GM21423 (cell line): ENCODE results near the gene PARD3B.

Experiments used
- ATAC-seq: cut with Tn5 transposase; IDR thresholded peaks from one replicate; pipeline ENCODE4 v1.9.1; 2021; ENCODE audit warnings: mild to moderate bottlenecking, moderate library complexity; ENCODE audit not compliant: unreplicated experiment

The PARD3B gene

DNA sequence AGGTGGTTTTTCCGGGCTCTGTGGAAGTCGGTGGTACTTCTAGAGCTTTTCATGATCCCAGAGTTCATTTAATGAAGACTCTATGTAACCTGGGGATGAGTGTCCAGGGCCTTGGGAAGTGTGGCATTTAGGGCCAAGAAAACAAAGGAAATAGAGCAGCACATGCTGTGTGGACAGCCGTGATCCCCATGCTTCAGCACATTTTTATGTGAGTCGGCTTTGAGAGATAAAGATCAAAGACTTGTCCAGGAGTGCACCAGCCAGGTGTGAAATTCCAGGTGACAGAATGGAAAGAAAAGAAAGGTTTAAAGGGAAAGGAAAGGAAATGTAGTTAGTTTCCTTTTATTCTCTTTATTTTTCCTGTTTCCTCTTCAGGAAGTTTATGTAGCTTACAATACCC lies 879.1 kb downstream of the PARD3B start:
- no peak for ATAC-seq

DNA sequence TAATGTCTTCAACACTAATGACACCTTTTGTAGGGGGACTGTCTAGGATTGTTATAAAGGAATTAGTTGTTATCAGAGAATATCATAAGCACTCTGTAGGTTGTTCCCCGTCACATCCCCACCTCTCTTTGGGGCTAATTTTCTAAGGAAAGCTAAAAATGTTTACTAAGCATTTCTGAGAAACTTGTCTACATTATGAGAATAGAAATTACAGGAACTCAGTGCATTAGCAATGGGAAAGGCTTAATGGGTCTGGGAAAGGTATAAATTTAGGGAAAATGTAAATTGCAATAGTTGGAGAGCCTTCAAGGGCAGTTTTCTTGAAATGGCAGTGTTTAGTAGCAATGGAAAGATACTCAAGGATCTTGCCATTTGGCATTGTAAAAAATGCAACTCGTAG lies 879.8 kb downstream of the PARD3B start:
- ATAC-seq = no peak

DNA sequence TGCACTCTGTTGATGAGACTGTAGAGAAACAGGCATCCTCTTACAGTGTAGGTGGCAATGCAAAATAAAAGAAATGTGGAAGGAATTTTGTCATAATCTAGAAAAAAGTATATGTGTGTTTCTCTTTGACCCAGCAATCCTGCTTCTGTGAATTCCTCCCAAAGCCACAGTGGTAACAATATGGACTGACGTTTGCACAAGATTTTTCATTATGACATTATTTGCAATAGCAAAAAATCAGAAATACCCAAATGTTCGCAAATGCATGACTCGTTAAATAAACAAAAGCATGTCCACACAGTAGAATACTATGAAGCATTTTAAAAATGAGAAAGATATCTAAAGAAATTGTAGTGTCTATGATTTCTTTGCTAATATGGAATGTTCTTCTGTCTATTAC lies 881.8 kb downstream of the PARD3B start:
- no peak for ATAC-seq

DNA sequence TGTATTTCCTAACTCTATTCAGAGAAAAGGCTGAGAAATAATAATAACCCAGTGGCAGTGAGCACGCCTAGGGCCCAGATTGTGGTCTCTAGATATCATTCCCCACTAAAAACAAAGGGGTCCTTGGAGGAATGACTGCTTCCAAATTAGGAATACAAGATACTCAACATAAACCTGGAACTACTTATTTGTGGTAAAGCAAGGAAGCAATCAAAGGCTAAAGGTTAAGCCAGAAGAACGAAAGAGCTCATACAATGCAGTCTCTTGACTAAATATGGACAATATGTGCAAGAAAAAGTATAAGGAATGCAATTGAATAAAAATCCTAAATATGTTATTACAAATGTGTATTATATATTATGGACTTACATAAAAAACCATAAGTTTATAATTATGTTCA lies 883.5 kb downstream of the PARD3B start:
- no peak for ATAC-seq

DNA sequence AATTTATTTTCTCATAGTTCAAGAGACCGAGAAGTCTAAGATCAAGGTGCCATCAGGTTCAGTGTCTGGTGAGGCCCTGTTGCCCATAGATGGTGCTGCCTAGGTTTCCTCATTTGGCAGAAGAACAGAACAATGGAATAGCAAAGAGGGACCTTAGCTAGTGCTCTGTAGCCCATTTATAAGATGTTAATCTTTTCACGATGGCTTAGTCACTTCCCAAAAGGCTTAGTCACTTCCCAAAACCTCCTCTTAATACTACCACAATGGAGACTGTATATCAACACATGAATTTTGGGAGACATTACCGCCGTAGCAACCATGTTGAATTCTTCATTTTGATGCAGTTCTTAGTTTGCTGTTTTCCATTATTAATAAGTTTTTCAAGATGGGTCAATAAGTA lies 890.7 kb downstream of the PARD3B start:
- no peak for ATAC-seq

DNA sequence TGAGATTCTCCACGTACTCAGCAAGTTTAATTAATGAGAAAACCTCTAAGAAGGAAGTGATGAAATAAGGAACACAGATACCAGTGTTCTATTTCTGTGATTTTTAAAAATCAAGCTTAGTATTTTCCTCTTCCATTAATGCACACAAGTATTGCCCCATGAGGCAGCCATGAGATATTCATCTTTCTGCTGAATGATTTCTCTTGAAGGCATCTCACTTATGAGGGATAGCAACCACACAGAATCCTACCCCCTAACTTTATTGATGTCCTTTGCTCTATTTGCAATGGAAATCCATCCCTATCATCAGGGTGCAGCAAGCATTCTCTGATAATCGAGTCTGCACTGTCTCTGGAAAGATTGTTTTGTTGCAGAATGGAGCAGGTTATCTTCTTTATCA lies 893.0 kb downstream of the PARD3B start:
- no peak for ATAC-seq

DNA sequence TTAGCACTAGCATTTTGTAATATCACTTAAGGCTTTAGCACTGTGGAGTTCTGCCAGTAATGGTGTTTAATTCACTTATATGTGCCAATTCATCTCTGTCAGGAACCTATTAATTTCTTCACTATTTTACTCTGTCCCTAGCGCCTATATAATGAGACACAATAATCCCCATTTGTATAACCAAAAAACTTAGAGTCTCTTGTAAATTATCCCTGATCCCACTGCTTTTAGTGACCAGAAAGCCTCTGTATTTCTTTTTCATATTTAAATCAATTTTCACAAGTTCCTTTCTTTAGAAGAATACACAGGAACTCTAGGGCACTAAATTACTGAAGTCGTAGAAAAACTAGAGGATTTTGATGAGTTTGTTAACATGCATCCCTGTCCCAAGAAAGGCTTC lies 894.3 kb downstream of the PARD3B start:
- no peak for ATAC-seq

DNA sequence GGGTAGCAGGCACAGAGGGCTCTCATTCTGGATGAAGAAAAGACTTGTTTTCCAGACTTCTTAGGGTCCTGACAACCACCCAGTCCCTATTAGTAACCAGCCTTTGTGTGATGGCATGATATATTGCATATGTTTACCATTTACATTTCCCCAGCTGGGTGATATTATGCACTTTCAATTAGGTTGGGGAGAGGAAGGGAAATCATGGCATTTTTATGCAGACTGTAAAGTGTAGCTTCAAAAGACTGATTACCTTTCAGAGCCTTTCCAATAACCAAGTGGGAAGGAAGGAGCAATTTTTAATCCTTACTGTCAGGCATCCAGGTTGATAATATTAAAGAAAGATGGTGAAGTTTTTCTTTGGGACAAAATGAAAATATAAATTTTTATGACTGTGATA lies 896.2 kb downstream of the PARD3B start:
- ATAC-seq = no peak

DNA sequence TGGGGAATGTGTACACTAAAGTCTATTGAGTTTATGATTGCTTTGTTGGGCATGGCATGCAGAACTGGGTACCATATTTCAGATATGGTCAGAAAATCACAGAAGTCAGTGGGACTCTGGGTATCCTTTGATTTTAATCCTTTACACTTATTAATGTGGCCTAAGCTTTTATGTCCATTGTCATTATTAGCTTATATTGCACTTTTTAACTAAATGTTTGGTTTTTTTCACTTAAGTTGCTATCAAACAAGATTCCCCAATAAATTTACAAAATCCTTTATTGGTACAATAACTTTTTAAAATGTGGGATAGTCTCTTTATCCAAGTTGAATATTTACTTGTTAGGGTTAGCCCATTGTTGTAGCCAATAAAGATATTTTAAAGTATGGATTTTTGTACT lies 902.9 kb downstream of the PARD3B start:
- no peak for ATAC-seq

DNA sequence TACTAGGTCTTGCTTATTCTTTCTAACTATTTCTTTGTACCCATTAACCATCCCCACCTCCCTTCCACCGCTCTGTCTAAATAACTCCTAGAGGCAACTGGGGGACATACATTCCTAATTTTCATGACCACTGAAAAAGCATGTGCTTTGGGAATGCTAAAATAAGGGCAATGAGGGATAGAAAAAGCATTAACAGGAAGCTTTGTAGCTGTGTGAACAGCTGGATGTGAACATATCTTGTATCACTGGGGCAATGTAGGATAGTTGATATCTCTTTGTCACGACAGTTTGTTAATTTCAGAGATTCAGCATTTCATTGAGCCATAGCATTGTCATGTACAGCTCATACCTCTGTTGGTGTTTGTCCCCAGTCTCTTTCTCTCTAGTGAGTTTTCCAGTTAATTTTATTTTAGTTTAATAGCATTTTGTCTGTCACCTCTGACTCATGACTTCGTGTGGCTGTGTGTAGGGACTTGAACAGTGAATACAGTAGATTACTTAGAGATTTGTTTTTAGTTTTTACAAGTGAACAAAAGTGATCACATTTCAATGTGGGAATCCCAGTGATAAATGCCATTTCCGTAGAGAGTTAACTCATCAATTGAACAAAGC lies 906.7 kb downstream of the PARD3B start:
- no peak for ATAC-seq

DNA sequence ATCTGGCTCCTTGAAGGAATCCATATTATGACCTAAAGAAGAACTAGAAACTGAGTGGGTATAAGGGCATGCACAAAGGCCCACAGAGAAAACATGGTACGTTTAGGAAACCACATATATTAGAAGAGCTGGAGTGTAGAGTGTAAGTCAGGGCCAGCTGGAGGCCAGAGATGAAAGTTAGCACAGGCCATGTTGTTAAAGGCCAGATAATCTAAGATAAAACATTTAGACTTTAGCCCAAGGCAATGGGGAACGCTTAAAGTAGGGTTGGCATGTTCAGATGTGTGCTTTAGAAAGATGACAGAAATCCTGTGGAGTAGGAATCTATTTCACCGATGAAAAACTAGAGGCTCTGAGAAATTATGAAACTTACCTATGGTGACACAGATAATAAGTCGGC lies 907.9 kb downstream of the PARD3B start:
- ATAC-seq = no peak

DNA sequence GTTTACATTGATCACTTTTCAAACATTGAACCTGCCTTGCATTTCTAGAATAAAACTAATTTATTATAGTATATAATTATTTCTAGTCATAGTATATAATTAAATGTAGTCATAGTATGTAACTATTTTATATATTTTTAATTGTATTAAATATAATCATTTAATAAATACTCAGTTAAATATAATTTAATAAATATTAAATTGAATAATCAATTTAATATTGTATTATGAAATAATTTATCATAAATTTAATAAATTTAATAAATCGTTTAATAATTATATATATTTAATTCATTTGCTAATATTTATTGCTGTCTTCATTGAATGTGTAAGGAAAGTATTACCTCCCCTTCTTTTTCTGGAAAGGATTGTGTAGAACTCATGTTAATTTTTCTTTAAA lies 911.4 kb downstream of the PARD3B start:
- ATAC-seq = no peak

DNA sequence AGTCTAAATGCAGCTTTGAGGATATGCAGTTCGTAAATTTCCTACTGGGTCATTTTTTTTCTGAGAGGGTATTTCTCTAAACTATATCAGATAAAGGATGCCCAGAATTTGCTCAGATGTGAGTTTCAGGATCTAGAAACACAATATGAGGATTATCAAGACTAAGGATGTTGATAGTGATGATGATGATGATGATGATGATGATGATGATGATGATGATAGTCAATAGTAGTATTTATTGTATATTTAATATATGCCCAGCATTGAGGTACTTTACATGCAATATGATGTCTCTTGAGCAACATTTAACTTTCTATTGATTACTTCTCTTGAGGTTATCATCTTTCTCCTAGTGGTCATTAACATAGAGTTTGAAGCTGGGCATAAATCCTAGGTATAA lies 914.9 kb downstream of the PARD3B start:
- no peak for ATAC-seq

DNA sequence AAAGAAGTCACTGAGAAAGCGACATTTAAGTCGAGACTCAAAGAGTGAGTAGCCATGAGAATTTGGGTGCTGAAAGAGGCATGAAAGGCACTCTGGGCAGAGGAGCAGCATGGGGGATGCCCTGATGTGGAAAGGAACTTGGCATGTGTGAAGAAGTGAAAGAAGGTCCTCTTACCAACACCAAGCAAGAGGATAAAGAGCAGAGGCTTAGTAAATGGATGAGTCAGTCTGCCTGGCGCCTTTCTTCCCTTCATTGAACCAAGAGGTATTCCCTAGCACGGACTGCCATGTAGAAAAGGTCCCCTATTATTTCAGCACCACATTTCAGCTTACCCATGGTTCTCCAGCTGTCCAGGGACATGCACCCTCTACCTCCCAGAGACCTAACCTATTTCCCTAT lies 915.9 kb downstream of the PARD3B start:
- no peak for ATAC-seq

DNA sequence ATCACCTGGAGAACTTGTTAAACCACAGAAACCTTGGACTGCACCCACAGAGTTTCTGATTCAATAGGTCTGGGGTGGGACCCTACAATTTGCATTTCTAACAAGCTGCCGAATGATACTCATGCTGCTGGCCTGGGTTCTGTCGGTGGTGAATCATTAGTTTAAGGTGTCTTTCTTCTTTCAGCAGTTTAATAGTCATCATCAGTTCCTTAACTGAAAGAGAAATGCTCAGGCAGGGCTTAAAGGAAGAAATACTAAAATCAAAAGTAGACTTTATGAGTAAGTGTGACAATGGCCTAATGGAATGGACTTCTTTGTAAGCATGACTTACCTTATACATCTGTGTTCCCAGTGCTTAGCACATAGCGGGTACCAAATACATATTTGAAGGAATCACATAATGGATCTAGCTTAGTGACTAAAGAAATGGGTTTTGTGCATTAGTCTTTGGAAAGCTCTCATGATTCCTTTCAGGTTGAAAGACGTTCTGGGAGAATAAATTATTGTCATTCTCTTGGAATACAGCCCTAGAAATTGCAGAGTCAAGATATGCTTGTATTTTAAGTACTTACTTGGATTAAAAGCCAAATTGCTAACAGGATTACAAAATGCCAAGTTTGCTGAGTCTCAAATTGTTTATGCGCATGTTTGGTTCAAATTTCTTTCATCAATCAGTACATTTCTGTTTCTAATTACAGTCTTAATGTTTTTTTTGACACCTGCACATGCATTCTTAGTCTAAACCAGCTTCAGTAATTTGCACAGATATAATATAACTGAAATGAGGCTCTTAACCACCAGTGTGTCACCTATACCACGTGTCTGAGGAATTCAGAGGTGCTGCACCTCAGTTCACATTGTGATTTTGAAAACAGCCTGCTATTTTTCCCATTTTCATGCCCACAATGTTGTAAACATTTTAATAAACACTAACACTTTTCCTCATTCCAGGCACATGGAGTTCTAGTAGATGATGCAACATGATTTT lies 916.7 kb downstream of the PARD3B start:
- ATAC-seq = no peak

DNA sequence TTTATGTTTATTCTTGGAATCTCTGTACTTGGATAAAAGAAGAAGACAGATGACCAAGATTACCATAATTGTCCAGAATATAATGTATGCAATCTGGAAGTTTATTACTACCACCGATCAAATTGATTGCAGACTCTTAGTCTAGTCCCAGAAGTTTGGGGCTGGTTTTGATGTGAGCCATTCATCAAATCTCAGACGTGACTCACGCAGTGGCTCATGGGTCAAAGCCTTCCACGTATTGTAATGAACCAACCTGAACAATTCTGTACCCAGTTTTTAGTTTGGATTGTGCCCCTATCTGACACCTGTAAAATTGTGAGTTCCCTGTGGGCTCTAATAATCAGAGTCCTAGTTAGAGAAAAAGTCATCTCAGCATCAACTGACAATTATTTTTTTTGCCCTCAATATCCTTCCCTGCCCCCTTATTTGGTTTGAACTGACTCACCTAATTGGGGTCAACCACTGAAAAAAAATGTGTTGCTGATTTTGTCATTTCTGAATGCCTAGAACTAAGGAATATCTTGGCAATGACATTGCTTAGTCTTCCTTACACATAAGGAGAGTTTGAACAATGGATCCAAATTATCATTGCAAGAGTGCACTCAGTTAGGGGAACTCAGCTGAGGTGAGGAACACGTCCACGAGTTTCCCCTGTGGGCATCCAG lies 917.5 kb downstream of the PARD3B start:
- ATAC-seq = no peak

DNA sequence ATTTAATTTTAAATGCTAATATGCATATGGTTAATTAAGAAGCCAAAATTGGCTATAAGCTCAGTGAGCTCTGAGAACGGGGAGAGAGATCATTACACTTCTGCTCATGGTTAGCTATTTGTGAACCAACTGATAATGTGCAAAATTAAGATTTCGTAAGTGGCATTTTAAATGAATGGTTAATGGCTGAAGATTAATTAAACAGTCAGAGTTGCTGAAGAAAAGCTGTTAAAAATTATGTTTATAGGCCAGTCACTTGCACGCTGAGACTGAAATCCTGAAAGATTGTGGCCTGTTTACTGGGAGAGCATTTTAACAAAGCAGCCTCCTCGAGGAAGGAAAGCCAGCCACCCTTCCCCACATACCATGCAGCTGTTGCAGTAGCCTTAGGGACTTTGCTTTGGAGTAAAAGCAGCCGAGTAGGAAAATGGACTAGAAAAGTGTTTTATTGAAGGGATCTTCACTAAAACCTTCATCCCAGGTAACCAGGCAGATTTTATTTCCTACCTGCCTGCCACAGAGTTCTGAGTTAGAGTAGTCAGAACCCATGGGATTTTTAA lies 918.3 kb downstream of the PARD3B start:
- no peak for ATAC-seq

DNA sequence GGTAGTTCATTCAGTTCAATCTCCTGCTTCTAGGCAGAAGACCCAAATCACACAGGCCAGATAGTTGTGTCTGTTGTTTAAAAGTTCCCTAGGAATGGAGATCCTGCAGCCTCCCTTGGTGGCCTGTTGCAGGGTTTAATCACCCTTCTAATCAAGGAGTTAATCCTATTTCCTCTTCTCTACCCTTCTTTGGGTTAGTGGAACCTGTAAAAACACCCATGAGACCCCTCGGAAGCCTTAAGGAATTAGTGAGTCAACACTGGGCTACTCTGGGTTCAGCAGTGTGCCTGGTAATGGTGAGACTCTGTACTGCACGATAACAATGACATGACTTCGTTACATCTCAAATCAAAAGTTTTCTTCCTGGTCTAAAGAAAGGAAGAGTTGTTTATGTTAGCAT lies 919.4 kb downstream of the PARD3B start:
- ATAC-seq = no peak

DNA sequence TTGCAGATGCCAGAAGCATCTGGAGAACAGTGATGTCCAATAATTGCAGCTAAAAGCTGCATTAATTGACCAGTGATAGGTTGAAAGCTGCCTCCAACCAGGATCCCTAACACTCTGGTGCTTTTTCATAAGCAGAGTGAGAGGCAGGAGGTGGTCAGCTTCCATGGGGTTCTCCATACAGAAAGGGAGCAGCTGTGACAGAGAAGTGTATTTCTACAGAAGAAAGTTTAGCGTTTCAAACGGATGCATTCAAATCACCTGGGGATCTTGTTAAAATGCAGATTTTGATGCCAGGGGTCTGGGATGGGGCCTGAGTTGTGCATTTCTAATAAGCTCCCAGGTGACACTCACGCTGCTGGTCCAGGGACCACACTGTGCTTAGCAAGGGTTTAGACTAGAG lies 920.5 kb downstream of the PARD3B start:
- ATAC-seq = no peak

DNA sequence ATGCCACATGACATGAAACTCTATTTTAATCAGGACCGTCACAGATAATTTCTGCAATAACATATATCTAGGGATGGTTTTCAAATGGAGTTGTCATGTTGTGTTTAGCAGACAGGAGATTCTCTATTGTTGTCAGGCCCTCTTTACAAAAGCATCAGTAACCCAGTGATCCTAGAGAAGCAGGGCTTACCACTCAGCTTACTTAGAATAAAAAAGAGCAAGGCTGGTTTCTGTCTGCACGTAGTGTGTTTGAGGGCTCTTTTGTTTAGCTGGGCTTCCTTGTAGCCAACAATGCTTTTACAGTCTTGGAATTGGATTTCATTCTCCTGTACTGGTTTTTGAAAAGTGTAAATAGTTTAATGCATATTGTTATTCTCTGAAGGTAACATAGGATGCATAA lies 926.5 kb downstream of the PARD3B start:
- no peak for ATAC-seq

DNA sequence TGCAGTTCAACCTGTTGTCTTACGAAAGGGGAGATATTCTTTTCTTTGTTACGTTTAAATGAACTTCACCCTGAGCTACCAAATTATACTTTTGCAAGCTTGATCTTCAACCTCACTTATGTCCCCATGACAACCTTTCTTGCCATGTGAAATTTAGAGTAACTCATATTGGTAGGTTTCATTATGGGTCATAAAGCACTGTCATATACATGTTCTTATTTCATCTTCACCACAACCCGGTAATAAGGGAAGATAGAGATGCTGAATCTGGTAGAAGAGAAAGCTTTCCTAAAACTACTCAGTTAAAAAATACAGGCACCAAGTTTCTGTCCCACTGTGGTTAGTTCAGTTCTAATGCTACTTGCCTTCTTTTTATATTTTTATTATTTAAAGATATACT lies 928.5 kb downstream of the PARD3B start:
- no peak for ATAC-seq
